PC-9 (cell line): ENCODE results near the gene EFS.

Experiments
- EZH2 ChIP-seq: fragments of 200-600 bp; sonication (generic); IDR thresholded peaks from 2 replicates; pipeline ENCODE4 v1.8.0; 2017; ENCODE audit warnings: antibody characterized with exemption, low read depth
- TF ChIP-seq, protein P1 (sequence below): fragments of 200-600 bp; sonication (generic); conservative IDR thresholded peaks from 2 replicates; pipeline ENCODE4 v1.6.1; 2017; ENCODE audit warnings: mixed run types, antibody characterized with exemption, mild to moderate bottlenecking, moderate library complexity

- no peak for TF ChIP-seq EZH2
- TF ChIP-seq, protein P1, sequence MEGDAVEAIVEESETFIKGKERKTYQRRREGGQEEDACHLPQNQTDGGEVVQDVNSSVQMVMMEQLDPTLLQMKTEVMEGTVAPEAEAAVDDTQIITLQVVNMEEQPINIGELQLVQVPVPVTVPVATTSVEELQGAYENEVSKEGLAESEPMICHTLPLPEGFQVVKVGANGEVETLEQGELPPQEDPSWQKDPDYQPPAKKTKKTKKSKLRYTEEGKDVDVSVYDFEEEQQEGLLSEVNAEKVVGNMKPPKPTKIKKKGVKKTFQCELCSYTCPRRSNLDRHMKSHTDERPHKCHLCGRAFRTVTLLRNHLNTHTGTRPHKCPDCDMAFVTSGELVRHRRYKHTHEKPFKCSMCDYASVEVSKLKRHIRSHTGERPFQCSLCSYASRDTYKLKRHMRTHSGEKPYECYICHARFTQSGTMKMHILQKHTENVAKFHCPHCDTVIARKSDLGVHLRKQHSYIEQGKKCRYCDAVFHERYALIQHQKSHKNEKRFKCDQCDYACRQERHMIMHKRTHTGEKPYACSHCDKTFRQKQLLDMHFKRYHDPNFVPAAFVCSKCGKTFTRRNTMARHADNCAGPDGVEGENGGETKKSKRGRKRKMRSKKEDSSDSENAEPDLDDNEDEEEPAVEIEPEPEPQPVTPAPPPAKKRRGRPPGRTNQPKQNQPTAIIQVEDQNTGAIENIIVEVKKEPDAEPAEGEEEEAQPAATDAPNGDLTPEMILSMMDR: no peak
Observed at GRCh38 chr14:23385642-23386265, 20.8 kb upstream of the EFS start.
